ENCODE results near the gene IPO8. TPM values are rescaled to one million over a fixed set of nuclear protein-coding genes. Genes with fewer than 3 reads are reported as not detected.
A peak's percentile ranks its signal among the peaks of the same experiment; 100 is the strongest.

The IPO8 gene
- 32.8 TPM for polyA plus RNA-seq (2013, experiment 1 of 2)
- polyA plus RNA-seq (2013, experiment 2 of 2): 32.5 TPM

DNA sequence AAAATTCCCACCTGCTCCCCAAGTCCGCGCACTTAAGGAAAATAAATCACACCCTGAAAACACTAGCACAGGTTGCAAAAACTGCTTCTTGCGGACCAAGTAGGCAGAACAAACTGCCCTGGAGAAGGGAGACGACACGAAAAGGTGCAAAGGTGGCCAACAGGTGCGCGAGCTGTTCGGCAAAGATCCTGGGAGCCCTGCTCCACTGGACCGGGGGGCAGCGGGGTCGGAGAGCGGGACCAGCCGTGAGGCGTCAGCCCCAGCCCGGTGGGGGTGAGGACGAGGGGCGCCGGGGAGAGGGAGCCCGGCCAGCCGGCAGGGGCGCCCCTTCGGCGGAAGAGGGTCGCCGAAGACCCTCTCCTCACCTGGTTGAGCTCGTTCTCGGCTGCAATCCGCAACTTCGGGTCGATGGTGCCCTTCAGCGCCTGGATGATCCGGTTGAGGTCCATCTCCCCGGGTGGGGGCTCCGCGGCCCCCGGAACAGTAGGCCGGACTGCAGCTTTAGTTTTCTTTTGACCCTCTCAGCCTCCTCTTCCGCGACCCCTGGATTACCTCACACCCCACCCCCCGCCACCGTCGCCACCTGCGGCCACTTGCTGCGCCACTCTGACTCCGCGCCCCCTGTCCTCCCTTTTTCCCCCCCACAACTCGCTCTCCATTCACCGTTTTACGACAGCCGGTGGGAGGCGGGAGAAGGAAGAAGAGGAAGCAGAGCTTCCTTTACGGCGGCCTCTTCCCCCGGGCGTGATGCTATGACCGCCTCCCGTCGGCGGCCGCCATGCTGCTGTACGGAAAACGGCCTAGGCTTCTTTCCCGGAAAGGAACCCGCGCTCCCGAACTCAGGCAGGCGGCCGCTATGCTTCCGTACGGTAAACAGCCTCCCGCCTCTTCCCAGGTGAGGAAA, at the start of gene IPO8:
Gene IPO8, minus strand, starts transcription at position 671 of the 904 bp plus-strand sequence. Its CDS starts 222 bp downstream, at position 449.
- no peaks in the 10 kb centered on the region for H3K27me3 ChIP-seq (ENCODE audit: insufficient read depth, low read length)
- H3K27ac ChIP-seq (ENCODE audit: low read depth, low read length): peak within 1 kb of the TSS; percentile 5; the same call in 1 of the 2 replicates
- H3K9ac ChIP-seq (ENCODE audit: low read depth, low read length): peak within 1 kb of the TSS; percentile 74
- H3K9me3 ChIP-seq (ENCODE audit: insufficient read depth, low read depth, low read length): no peaks in the 10 kb centered on the region
- peak within 1 kb of the TSS; percentile 96 for H3K4me3 ChIP-seq (ENCODE audit: low read length)
- peaks cover 22% of the 10 kb centered on the region for H3K4me1 ChIP-seq (ENCODE audit: insufficient read depth, low read length)
- WGBS: under 1% methylated on average over 71 of the region's 71 CpGs
- no peaks in the 10 kb centered on the region for H3K36me3 ChIP-seq (ENCODE audit: insufficient read depth, low read length)

DNA sequence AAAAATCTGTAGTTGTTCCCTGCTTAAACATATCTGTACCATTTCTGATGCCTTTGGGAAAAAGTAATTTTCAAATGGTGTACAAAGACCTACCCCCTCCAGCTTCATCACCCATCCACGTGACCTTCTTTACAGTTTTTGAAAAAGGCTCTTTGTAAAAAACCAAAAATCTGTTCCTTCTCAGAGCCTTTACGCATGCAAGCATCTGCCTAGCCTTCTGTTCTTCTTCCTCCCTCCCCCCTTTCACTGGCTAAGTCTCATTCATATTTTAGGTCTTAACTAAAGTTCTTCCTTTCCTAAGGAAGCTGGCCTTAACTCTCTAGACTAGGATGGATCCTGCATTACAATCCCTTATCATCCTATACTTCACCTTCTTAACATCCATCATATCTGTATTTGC, 48.7 kb upstream of the IPO8 start:
- Histone ChIP-seq H3K9me3 (ENCODE audit: insufficient read depth, low read depth, low read length) (no peaks in the 10 kb centered on the region), H3K27ac (ENCODE audit: low read depth, low read length) (no peak overlapping the region), H3K27me3 (ENCODE audit: insufficient read depth, low read length) (no peaks in the 10 kb centered on the region), H3K9ac (ENCODE audit: low read depth, low read length) (no peak overlapping the region), H3K36me3 (ENCODE audit: insufficient read depth, low read length) (peaks cover 68% of the 10 kb centered on the region), H3K4me3 (ENCODE audit: low read length) (no peak overlapping the region), H3K4me1 (ENCODE audit: insufficient read depth, low read length) (0 out of 2 replicates have a peak, but pooled peaks cover 3% of the 10 kb centered on the region)
- 94% methylated on average over 2 of the region's 2 CpGs for WGBS

DNA sequence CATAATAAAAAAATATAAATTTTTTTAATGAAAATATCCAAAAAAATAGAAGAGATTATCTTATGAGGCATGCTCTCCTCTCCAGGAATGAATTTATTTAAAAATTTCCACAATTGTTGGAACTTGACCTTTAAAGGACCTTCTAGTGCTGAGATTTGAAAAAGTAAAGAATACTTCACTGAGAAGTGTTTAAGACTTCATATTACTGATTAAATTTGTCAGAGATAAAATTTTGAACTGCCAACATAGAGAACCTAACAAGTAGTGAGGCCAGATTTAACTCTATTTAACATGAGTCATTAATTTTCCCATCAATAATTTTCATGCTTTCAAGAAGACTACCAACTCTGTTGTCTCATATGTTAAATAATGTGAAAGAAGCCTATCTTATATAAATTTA, 44.6 kb upstream of the IPO8 start:
- Histone ChIP-seq H3K9me3 (ENCODE audit: insufficient read depth, low read depth, low read length) (0 out of 2 replicates have a peak, but pooled peaks cover 2% of the 10 kb centered on the region), H3K9ac (ENCODE audit: low read depth, low read length) (no peak overlapping the region), H3K27me3 (ENCODE audit: insufficient read depth, low read length) (no peaks in the 10 kb centered on the region), H3K27ac (ENCODE audit: low read depth, low read length) (no peak overlapping the region), H3K4me1 (ENCODE audit: insufficient read depth, low read length) (0 out of 2 replicates have a peak, but pooled peaks cover 3% of the 10 kb centered on the region), H3K4me3 (ENCODE audit: low read length) (no peak overlapping the region), H3K36me3 (ENCODE audit: insufficient read depth, low read length) (peaks cover 66% of the 10 kb centered on the region)

DNA sequence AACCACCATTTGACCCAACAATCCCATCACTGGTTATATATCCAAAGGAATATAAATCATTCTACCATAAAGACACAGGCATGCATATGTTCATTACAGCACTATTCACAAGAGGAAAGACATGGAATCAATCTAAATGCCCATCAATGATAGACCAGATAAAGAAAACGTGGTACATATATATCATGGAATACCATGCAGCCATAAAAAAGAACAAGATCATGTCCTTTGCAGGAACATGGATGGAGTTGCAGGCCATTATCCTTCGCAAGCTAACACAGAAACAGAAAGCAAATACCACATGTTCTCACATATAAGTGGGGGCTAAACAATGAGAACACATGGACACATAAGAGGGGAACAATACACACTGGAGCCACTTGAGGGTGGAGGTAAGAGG, 43.4 kb upstream of the IPO8 start:
- WGBS: 87% methylated on average over 2 of the region's 2 CpGs
- H3K4me3 ChIP-seq (ENCODE audit: low read length): no peak overlapping the region
- peaks cover 73% of the 10 kb centered on the region for H3K36me3 ChIP-seq (ENCODE audit: insufficient read depth, low read length)
- no peak overlapping the region for H3K9ac ChIP-seq (ENCODE audit: low read depth, low read length)
- H3K4me1 ChIP-seq (ENCODE audit: insufficient read depth, low read length): 0 out of 2 replicates have a peak, but pooled peaks cover 3% of the 10 kb centered on the region
- 0 out of 2 replicates have a peak, but pooled peaks cover 2% of the 10 kb centered on the region for H3K9me3 ChIP-seq (ENCODE audit: insufficient read depth, low read depth, low read length)
- H3K27ac ChIP-seq (ENCODE audit: low read depth, low read length): no peak overlapping the region
- no peaks in the 10 kb centered on the region for H3K27me3 ChIP-seq (ENCODE audit: insufficient read depth, low read length)

DNA sequence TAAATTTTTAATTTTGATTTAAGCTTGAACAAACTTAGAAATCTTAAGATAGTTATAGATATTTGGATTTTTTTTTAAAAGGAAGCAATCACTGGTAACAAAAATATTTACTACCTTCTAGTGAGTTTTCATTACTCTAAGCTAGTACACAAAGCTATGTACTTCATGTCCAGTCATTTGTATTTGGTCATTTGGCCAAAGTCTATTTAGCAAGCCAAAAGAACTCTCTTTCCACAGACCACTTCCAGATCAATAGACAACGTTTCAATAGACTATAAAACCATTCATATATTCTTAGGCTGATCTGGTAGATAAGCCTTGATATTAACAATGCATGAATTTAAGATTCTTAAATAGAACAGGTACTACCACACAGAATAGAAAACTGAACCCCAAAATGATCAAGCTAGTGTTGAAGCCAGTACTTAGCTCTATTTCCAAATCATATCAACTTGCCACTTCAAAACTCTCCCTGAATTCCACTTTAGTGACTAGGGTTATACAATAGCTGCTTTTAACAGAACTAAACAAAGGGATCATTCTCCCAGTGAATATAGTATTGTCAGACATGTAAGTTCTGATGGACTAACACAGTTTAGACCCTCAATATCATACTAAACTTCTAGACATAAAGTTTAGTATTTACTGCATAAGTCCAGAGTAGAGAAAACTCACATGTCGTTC, 37.4 kb upstream of the IPO8 start:
- Histone ChIP-seq H3K9ac (ENCODE audit: low read depth, low read length) (no peak overlapping the region), H3K4me3 (ENCODE audit: low read length) (no peak overlapping the region), H3K9me3 (ENCODE audit: insufficient read depth, low read depth, low read length) (no peaks in the 10 kb centered on the region), H3K27ac (ENCODE audit: low read depth, low read length) (no peak overlapping the region), H3K4me1 (ENCODE audit: insufficient read depth, low read length) (no peaks in the 10 kb centered on the region), H3K36me3 (ENCODE audit: insufficient read depth, low read length) (peaks cover 88% of the 10 kb centered on the region), H3K27me3 (ENCODE audit: insufficient read depth, low read length) (no peaks in the 10 kb centered on the region)
- 90% methylated on average over 2 of the region's 2 CpGs for WGBS

DNA sequence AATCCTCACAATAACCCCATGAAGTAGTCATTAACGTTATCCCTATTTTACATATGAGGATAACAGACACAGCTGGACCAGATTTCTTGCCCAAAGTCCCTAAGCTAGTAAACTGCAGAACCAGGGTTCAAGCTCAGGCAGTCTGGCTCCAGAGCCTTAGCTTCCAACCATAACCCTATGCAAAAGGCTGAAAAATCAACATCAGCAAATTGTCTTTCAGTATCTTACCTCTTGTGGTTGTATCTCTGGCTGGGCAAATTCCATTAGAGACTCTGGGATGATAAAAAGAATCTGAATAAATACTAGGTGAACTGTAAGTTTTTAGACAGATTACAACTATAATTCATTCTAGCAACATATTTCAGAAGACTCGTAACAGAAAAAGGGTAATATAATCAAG, 34.3 kb upstream of the IPO8 start:
- no peaks in the 10 kb centered on the region for H3K27me3 ChIP-seq (ENCODE audit: insufficient read depth, low read length)
- WGBS: 92% methylated on average over 2 of the region's 2 CpGs
- no peak overlapping the region for H3K4me3 ChIP-seq (ENCODE audit: low read length)
- no peak overlapping the region for H3K27ac ChIP-seq (ENCODE audit: low read depth, low read length)
- H3K4me1 ChIP-seq (ENCODE audit: insufficient read depth, low read length): no peaks in the 10 kb centered on the region
- no peaks in the 10 kb centered on the region for H3K9me3 ChIP-seq (ENCODE audit: insufficient read depth, low read depth, low read length)
- H3K36me3 ChIP-seq (ENCODE audit: insufficient read depth, low read length): peaks cover 93% of the 10 kb centered on the region
- H3K9ac ChIP-seq (ENCODE audit: low read depth, low read length): no peak overlapping the region

DNA sequence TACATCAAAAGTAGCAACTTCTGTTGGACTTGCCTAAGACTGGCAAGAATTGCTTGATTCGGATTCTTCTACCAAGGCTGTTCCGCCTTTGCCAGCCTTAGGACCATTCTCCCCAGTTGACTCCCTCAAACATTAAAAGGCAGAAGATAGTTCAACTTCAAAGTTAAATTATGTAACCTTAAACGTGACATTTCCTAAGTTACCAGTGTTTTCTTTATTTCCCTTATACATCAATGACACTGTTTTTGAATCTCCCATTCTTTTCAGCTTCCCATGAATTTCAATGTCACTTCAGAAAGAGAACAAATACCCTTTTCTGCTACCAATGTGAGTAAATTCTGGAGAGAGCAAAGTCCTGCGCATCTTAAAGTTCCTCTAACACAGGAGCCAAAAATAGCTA, 33.9 kb upstream of the IPO8 start:
- Histone ChIP-seq H3K27me3 (ENCODE audit: insufficient read depth, low read length) (no peaks in the 10 kb centered on the region), H3K4me3 (ENCODE audit: low read length) (no peak overlapping the region), H3K4me1 (ENCODE audit: insufficient read depth, low read length) (no peaks in the 10 kb centered on the region), H3K27ac (ENCODE audit: low read depth, low read length) (no peak overlapping the region), H3K9me3 (ENCODE audit: insufficient read depth, low read depth, low read length) (no peaks in the 10 kb centered on the region), H3K36me3 (ENCODE audit: insufficient read depth, low read length) (peaks cover 93% of the 10 kb centered on the region), H3K9ac (ENCODE audit: low read depth, low read length) (no peak overlapping the region)
- WGBS: 94% methylated on average over 4 of the region's 4 CpGs

DNA sequence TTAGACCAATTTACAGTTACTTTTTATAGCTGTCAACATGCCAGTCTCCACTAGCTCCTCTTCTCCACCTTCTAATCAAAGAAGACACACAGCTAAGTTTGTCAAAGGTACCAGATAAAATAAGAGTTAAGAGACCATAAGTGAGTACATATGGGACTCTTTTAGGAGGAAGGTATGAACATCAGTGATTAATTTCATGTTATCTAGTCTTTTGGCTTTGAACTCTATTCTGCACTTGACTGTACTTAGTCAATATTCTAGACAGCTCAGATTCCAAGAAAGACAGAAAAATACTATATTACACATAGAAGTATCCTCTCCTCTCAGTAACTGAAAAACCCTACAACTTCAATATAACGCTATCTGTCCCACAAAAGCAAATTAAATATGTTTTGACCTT, 31.0 kb upstream of the IPO8 start:
- 90% methylated on average over 1 of the region's 1 CpG for WGBS
- H3K9ac ChIP-seq (ENCODE audit: low read depth, low read length): no peak overlapping the region
- peaks cover 99% of the 10 kb centered on the region for H3K36me3 ChIP-seq (ENCODE audit: insufficient read depth, low read length)
- no peaks in the 10 kb centered on the region for H3K27me3 ChIP-seq (ENCODE audit: insufficient read depth, low read length)
- no peak overlapping the region for H3K27ac ChIP-seq (ENCODE audit: low read depth, low read length)
- no peaks in the 10 kb centered on the region for H3K4me1 ChIP-seq (ENCODE audit: insufficient read depth, low read length)
- H3K4me3 ChIP-seq (ENCODE audit: low read length): no peak overlapping the region
- no peaks in the 10 kb centered on the region for H3K9me3 ChIP-seq (ENCODE audit: insufficient read depth, low read depth, low read length)

DNA sequence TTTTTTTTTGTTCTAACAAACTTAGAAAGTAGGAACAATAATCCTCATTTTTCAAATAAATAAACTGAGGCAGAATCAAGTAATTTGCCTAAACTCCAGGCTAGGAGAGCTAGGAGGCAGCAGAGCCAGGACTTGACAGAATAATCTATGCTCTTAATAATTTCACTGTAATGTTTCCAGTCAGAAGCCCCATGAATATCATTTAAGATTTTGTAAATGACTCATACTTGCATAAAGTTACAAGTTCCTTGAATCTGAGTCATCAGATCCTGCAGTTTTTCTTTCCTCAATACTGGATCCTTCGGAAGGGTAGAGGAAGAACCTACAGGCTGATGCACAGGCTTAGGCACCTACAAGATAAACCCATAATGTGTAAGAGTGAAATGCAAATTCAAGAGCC, 30.1 kb upstream of the IPO8 start:
- Histone ChIP-seq H3K4me1 (ENCODE audit: insufficient read depth, low read length) (no peaks in the 10 kb centered on the region), H3K27ac (ENCODE audit: low read depth, low read length) (no peak overlapping the region; the same call in 1 of the 2 replicates), H3K4me3 (ENCODE audit: low read length) (no peak overlapping the region), H3K9me3 (ENCODE audit: insufficient read depth, low read depth, low read length) (no peaks in the 10 kb centered on the region), H3K27me3 (ENCODE audit: insufficient read depth, low read length) (no peaks in the 10 kb centered on the region), H3K36me3 (ENCODE audit: insufficient read depth, low read length) (peaks cover 99% of the 10 kb centered on the region), H3K9ac (ENCODE audit: low read depth, low read length) (no peak overlapping the region)
- 100% methylated on average over 1 of the region's 1 CpG for WGBS

DNA sequence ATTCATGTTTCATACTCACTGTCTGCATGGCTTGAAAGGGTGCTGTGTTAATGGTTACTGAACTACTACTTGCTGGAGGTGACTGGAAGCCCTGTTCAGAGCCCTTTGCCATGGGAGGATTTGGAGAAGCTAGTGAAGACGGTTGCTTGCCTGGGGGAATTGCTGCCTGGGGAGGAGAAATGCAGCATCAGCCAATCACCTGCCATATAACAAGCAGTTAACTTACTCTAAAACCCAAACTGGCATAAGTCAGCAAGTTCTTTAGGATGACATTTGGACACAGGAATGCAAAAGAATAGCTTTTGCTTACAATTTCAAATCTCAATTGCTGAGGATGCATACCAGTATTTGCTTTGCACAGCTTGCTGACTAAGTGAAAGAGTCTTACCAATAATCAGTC, 23.4 kb upstream of the IPO8 start:
- Histone ChIP-seq H3K9me3 (ENCODE audit: insufficient read depth, low read depth, low read length) (no peaks in the 10 kb centered on the region), H3K36me3 (ENCODE audit: insufficient read depth, low read length) (peaks cover 98% of the 10 kb centered on the region), H3K27me3 (ENCODE audit: insufficient read depth, low read length) (no peaks in the 10 kb centered on the region), H3K27ac (ENCODE audit: low read depth, low read length) (no peak overlapping the region; the same call in 1 of the 2 replicates), H3K4me3 (ENCODE audit: low read length) (no peak overlapping the region), H3K4me1 (ENCODE audit: insufficient read depth, low read length) (no peaks in the 10 kb centered on the region), H3K9ac (ENCODE audit: low read depth, low read length) (no peak overlapping the region)
- WGBS: 80% methylated on average over 1 of the region's 1 CpG

Data from HUES64 (cell line).